Measurements from ENCODE around the gene PDE5A.

Gene PDE5A

GRCh38 chr4:119587796-119588195, 40.8 kb downstream of the PDE5A start:
- DNase-seq (ENCODE audit: extremely low read depth in 1 of 2, low read depth in 1 of 2), result no peak

DNA sequence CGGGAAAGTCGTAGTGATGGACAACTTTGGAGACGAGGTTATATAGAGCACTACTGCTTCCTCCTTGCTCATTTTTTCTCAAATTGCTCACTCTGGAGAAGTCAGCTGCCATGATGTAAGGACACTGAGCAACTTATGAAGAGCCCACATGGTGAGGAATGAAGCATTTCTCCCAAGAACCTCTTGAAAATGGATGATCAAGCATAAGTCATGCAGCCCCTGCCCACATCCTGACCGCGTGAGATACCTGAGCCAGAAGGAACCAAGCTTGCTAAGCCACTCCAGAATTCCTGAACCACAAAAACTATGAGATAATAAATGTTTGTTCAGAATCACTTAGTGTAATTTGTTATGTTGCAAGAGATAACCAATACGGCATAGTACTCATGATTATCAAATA, 42.8 kb downstream of the PDE5A start:
- DNase-seq (ENCODE audit: extremely low read depth in 1 of 2, low read depth in 1 of 2), result no peak

GRCh38 chr4:119581190-119581873, 47.3 kb downstream of the PDE5A start:
- DNase-seq (ENCODE audit: extremely low read depth in 1 of 2, low read depth in 1 of 2), result no peak

GRCh38 chr4:119580293-119580692, 48.3 kb downstream of the PDE5A start:
- DNase-seq (ENCODE audit: extremely low read depth in 1 of 2, low read depth in 1 of 2), result no peak

- DNase-seq (ENCODE audit: extremely low read depth in 1 of 2, low read depth in 1 of 2), result no peak
These were observed 48.8 kb downstream of the PDE5A start for GRCh38 chr4:119579823-119580222.

- DNase-seq (ENCODE audit: extremely low read depth in 1 of 2, low read depth in 1 of 2), result no peak
These were observed 58.2 kb downstream of the PDE5A start for GRCh38 chr4:119570401-119570800.

GRCh38 chr4:119564106-119564505, 64.5 kb downstream of the PDE5A start:
- DNase-seq (ENCODE audit: extremely low read depth in 1 of 2, low read depth in 1 of 2), result no peak

DNA sequence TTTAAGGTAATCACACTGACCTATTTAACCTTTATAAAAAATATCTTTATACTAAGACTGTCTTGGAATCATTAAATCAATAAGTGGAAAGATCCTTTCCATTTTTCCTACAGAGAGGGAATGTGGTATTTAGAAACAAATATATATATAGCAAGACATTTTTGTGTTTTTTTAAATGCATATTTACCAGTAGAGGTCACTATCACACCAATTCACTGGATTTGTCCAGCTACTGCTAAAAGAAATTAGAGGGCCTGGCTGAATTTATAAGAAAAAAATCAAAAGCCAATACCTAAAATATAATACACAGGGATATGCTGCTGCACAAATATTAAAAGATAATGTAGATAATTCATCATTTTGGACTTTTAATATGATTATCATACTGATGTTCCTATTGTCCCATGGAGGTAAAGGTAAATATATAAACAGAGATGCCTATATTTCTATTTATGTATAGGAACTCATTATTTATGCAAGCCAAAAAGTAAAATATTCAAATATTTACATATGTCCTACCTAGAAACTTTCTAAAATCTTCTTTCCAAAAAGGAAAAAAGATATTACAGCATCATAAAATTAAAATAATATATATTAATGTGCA, 69.5 kb downstream of the PDE5A start:
- no peak for DNase-seq (ENCODE audit: extremely low read depth in 1 of 2, low read depth in 1 of 2)

DNA sequence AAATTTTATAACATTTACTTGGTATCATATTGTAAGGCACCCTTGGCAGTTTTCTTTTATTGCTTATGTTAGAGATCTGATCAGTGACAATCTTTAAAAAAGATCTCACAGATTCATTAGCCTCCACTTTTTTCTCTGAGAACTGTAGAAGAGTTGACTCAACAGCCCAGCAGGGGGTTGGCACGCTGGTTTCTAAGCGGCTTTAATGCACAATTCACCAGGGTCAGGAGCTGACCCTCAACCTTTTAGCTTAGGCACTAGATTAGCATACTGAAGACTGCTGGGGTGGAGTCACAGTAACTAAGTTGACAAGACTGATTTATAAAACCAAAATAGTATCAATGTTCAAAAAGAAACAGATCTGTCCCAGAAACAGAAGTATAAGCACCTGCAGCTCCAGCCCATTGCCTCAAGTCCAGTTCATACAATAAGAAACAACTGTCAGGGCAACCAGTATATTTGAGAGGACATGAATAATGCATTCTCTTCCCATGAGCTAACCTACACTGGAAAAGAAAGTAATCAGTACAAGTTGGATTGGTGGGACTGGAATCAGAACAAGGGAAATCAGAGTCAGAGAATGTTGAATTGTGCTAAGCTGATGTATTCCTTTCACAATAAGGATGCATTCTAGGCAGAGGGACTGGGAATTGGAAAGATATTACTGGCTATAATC, 77.6 kb downstream of the PDE5A start:
- no peak for DNase-seq (ENCODE audit: extremely low read depth in 1 of 2, low read depth in 1 of 2)

- DNase-seq (ENCODE audit: extremely low read depth in 1 of 2, low read depth in 1 of 2), result no peak
These were observed 79.0 kb downstream of the PDE5A start for GRCh38 chr4:119549639-119550038.

DNA sequence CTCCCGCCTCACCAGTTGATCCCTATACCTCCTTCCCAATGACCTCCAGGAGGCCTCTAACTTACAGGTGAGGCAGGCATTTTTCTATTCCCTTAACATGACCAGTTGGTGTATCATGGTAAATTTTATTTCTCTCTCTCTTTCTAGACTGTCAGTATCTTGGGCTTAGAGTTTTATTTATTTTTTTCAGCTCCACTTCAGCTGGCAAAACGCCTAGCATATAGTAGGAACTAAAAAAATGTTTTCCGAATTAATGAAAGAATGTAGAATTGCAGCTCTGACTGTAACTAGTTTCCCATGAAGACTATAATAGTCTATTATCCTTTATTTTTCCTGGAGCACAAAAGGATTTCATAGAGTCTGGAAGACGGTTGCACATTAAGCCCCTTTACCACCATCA, 84.8 kb downstream of the PDE5A start:
- no peak for DNase-seq (ENCODE audit: extremely low read depth in 1 of 2, low read depth in 1 of 2)

DNA sequence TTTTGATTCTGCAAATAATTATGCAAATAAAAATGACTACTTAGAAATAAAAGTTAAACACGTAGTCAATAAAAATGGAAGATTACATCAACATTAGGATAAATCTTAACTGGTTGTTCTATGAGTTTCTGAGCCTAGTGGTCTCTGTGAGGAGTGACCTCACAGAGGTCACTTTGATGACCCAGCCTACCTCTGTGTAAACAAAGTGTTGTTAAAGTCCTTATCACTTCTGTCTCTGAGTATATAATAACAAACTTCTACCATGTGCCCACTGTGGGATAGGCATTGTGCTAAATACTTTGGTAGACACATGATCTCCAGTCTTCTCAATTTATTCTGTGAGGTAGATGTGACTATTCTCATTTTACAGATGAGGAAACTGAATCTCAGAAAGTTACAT, 85.4 kb downstream of the PDE5A start:
- DNase-seq (ENCODE audit: extremely low read depth in 1 of 2, low read depth in 1 of 2), result no peak

DNA sequence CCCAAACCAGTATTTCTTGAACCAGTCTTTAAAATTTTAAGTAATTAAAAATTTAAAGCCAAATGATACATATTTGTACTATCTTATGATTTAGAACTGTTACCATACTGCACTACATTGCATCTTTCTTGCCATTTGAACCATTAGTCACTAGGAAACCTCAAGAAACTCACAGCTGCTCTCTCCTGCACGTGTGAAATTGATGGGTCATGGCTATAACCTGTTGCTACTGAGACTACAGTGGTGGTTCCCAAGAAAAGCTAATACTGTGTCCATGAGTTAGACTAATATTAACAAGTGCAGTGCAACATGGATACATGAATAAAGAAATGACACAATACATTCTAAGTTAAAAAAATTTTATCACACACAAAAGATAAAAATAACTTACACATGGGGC, 88.4 kb downstream of the PDE5A start:
- DNase-seq (ENCODE audit: extremely low read depth in 1 of 2, low read depth in 1 of 2), result no peak

DNA sequence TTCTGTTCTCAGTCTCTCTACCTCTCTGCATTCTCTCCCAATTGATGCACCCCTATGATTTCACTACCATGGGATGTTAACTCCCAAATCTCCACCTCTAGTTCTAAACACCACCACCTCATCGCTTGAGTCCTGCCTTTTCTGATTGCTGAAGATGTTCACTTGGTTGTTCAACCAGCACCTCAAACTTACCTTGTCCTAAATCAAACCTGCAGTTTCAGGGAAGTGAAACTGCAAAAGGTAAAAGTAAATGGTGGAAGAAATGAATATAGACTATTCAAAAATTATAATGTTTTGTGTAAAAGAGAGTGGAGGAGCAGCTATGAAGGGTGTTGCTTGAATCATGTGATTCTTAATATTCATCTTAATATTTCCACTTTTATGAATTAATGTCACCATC, 91.0 kb downstream of the PDE5A start:
- DNase-seq (ENCODE audit: extremely low read depth in 1 of 2, low read depth in 1 of 2), result no peak

DNA sequence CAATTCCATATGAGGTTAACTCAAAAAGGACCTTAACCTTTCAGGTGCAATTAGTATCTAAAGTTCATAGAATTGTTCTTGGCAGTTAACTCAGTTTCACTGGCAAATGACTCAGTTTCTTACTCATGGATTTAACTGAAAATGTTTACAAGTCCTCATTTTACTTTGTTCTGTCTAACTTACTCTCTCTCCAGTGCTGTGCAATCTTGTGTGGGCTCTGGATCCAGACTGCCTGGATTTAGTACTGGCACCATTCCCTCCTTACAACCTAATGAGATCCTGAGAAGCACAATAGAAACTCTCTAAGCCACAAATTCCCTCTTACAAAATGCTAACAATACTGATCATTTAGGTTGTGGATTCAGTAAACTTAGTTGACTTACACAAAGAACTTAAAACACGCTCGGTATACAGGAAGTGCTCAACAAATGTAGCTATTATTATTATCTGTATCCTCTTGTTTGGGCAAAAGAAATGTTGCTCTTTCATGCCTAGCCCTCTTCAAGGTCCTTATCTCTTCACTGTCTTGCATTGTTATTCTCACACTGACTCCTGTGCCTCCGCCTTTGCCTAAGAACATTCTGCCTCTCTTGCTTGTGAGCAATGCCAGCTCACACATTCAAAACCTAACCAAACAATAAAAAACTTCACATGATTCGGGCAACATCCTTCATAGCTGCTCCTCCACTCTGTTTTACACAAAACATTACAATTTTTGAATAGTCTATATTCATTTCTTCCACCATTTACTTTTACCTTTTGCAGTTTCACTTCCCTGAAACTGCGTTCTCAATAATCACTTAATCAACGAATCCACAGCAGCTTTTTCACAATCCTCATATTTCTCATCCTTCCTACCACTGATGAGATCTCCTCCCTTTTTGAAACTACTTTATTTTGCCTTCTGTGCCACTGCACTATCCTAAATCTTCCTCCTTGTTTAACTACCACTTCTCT, 91.8 kb downstream of the PDE5A start:
- DNase-seq (ENCODE audit: extremely low read depth in 1 of 2, low read depth in 1 of 2), result no peak

- DNase-seq (ENCODE audit: extremely low read depth in 1 of 2, low read depth in 1 of 2), result no peak
These were observed 96.3 kb downstream of the PDE5A start for GRCh38 chr4:119532319-119532718.

DNA sequence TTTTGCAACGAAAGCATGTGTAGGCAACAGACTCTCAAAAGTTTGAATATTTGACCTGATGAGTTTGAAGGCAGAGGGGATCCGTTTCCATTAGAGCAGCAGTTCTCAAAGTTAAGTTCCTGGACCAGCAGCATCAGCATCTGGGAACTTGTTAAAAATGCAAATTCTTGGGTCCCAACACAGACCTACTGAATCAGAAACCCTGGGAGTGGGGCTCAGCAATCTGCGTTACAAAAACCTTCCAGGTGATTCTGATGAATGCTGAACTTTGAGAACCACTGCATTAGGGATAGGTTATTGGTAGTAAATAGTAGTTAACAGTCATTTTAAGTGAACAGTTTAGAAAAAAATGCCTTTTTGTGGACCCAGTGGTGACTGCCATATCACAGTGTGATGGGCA, 98.8 kb downstream of the PDE5A start:
- DNase-seq (ENCODE audit: extremely low read depth in 1 of 2, low read depth in 1 of 2), result no peak

GRCh38 chr4:119526786-119527550, 101.6 kb downstream of the PDE5A start:
- no peak for DNase-seq (ENCODE audit: extremely low read depth in 1 of 2, low read depth in 1 of 2)

DNA sequence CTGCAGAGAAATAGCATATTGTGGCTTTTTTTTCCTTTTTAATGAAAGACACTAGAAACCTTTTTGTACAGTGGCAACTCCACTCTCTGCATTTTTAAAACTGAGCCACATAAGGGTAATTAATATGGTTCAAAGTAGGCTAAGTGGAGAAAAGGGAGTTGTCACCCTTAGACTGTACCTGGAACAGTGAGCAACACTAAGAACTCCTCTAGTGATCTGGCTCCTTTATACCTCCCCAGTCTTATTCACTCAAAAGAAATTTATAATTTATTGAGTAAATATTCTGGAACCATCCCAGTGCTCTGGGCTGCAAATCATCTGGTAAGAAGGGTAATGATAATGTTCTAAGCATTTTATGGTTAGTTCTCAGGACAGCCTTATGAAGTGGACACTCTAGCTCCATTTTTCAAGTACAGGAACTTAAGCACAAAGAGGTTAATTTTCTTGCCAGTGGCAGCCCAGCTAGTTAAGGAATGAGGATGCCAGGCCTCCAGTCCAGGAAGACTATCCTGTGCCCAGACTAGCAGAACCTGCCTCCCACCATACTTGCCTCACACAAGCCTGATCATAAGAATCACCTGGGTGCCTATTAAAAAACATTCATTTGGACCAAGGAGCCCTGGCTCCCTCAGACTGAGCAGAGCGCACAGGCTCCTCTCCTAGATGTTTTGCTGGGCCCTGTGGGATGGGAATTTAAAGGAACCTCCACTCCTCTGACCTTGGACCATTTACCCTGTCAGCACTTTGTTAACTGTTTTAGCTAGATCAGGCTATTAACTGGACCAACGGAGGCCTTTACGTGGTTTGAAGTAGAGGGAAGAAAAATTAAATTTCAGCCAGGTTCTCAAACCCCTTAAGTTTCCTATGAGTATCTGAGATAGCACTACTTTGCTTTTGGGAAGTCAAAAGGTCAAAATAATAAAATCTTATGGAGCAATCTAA, 102.6 kb downstream of the PDE5A start:
- no peak for DNase-seq (ENCODE audit: extremely low read depth in 1 of 2, low read depth in 1 of 2)

Data from stimulated activated CD8-positive, alpha-beta memory T cell treated with anti-CD3 and anti-CD28 coated beads, Interleukin-7, amount 100 ng/mL, for 48 hours (primary cell).